ENCODE measurements around the gene NPTN.

The NPTN gene

DNA sequence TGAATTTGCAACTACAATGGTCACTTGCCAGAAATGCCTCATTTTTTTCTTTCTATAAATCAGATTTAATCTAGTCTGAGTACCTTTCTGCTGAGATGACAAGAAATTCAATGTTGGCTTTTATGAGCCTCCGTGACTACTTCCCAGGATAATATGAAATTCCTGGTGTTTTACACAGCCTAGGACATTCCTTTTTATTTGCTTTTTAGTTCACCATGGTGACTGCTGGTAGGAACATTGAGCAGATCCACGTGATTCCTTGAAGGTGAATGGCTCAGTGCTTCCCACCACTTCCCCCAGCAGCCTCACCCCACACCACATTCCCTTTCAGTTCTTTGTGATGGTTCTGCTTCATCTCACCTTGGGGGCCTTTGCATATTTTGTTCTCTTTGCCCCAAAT is 4.3 kb upstream of the NPTN start:
- peaks cover 2% of the 10 kb centered on the region for H3K4me1 ChIP-seq
- no peak overlapping the region for H2AFZ ChIP-seq
- no peak overlapping the region for H3K4me2 ChIP-seq (ENCODE audit: low read length)
- no peaks in the 10 kb centered on the region for H3K27me3 ChIP-seq (ENCODE audit: control insufficient read depth, insufficient read depth, low read length)
- no peak overlapping the region for H3K9ac ChIP-seq
- no peaks in the 10 kb centered on the region for H3K36me3 ChIP-seq (ENCODE audit: control insufficient read depth, insufficient read depth, low read length)
- no peak overlapping the region for H3K27ac ChIP-seq
- no peaks in the 10 kb centered on the region for H3K79me2 ChIP-seq
- TF ChIP-seq CTCF (IDR thresholded peaks at IDR 0.05) = no peak
- H3K4me3 ChIP-seq (ENCODE audit: low read depth, low read length) = no peak overlapping the region
- H3K9me3 ChIP-seq (ENCODE audit: control insufficient read depth, low read length) = no peaks in the 10 kb centered on the region

DNA sequence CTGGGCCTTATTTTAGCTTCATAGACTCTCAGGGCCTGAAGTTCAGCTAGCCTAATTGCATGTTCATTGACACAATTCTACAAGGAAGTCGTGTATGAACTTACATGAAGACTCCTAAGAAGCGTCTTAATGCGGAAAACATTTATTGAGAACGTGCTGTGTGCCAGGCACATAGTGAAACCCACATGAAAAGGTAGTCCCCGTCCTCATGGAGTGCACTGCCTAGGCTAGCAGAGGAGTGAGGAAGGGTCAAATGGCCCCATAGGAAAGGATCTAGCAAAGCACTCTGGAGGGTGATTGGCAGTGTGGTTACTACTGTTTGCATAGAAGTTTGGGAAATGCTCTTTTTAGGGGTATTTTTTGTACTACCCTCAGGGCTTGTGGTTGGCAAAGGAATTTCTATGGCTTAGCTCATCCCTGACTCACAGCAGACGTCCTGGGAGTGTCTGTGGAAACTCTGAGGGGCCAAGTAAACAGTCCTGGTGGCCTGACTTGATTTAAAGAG is 854 bp upstream of the NPTN start:
- no peak overlapping the region for H3K4me2 ChIP-seq (ENCODE audit: low read length)
- H3K36me3 ChIP-seq (ENCODE audit: control insufficient read depth, insufficient read depth, low read length) = no peaks in the 10 kb centered on the region
- TF ChIP-seq CTCF (IDR thresholded peaks at IDR 0.05) = no peak
- H3K79me2 ChIP-seq = peaks cover 4% of the 10 kb centered on the region
- no peaks in the 10 kb centered on the region for H3K27me3 ChIP-seq (ENCODE audit: control insufficient read depth, insufficient read depth, low read length)
- H2AFZ ChIP-seq = peak overlapping the region; percentile 85
- H3K4me3 ChIP-seq (ENCODE audit: low read depth, low read length) = no peak overlapping the region
- H3K9ac ChIP-seq = no peak overlapping the region
- no peaks in the 10 kb centered on the region for H3K9me3 ChIP-seq (ENCODE audit: control insufficient read depth, low read length)
- H3K4me1 ChIP-seq = peaks cover 5% of the 10 kb centered on the region
- H3K27ac ChIP-seq = peak overlapping the region; percentile 72

DNA sequence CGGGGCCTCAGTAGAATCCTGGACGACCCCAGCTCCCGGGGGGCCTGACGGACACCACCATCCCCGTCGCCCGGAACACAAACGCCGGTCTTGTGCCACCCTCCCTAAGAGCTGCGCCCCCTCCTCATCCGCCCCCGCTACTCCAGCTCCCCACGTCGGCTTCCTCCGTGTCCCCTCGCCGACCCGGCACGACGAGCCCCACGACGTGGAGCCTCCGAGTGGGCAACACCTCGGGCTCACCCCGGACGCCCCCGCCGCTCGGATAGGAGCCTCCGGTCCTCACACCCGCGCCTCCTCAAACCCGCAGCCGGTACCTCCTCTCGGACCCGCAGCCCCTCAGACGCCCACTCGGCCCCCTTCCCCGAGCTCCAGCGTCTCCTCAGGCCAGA is 525 bp downstream of the NPTN start:
- Histone ChIP-seq H3K4me1 (peaks cover 5% of the 10 kb centered on the region), H3K27ac (peak overlapping the region; percentile 30), H3K9ac (no peak overlapping the region), H2AFZ (peak overlapping the region; percentile 28), H3K9me3 (ENCODE audit: control insufficient read depth, low read length) (no peaks in the 10 kb centered on the region), H3K4me2 (ENCODE audit: low read length) (peak overlapping the region; percentile 57), H3K27me3 (ENCODE audit: control insufficient read depth, insufficient read depth, low read length) (no peaks in the 10 kb centered on the region), H3K79me2 (peaks cover 7% of the 10 kb centered on the region), H3K4me3 (ENCODE audit: low read depth, low read length) (peak overlapping the region; percentile 54), H3K36me3 (ENCODE audit: control insufficient read depth, insufficient read depth, low read length) (no peaks in the 10 kb centered on the region)
- TF ChIP-seq CTCF (IDR thresholded peaks at IDR 0.05) = no peak

GRCh38 chr15:73631915-73632669 is 1.1 kb downstream of the NPTN start:
- Histone ChIP-seq H2AFZ (peak overlapping the region; percentile 28), H3K27me3 (ENCODE audit: control insufficient read depth, insufficient read depth, low read length) (no peaks in the 10 kb centered on the region), H3K9ac (no peak overlapping the region), H3K27ac (peak overlapping the region; percentile 30), H3K4me3 (ENCODE audit: low read depth, low read length) (peak overlapping the region; percentile 54), H3K79me2 (peaks cover 7% of the 10 kb centered on the region), H3K9me3 (ENCODE audit: control insufficient read depth, low read length) (no peaks in the 10 kb centered on the region), H3K36me3 (ENCODE audit: control insufficient read depth, insufficient read depth, low read length) (no peaks in the 10 kb centered on the region), H3K4me1 (peaks cover 5% of the 10 kb centered on the region), H3K4me2 (ENCODE audit: low read length) (peak overlapping the region; percentile 57)
- TF ChIP-seq CTCF (IDR thresholded peaks at IDR 0.05) = no peak

GRCh38 chr15:73630921-73631362 is 2.2 kb downstream of the NPTN start:
- no peaks in the 10 kb centered on the region for H3K27me3 ChIP-seq (ENCODE audit: control insufficient read depth, insufficient read depth, low read length)
- peak overlapping the region; percentile 54 for H3K4me3 ChIP-seq (ENCODE audit: low read depth, low read length)
- no peaks in the 10 kb centered on the region for H3K9me3 ChIP-seq (ENCODE audit: control insufficient read depth, low read length)
- no peak overlapping the region for H2AFZ ChIP-seq
- no peaks in the 10 kb centered on the region for H3K36me3 ChIP-seq (ENCODE audit: control insufficient read depth, insufficient read depth, low read length)
- TF ChIP-seq CTCF (IDR thresholded peaks at IDR 0.05) = no peak
- H3K27ac ChIP-seq = no peak overlapping the region
- H3K4me2 ChIP-seq (ENCODE audit: low read length) = peak overlapping the region; percentile 57
- H3K79me2 ChIP-seq = peaks cover 7% of the 10 kb centered on the region
- H3K9ac ChIP-seq = no peak overlapping the region
- peaks cover 6% of the 10 kb centered on the region for H3K4me1 ChIP-seq
